Smooth muscle cell (in vitro differentiated cells): ENCODE results near the gene CHKB. TPM values are rescaled to one million over a fixed set of nuclear protein-coding genes. Genes with fewer than 3 reads are reported as not detected.

Source experiments
- DNase-seq: peaks from one replicate; lab custom pipeline; 2025; ENCODE audit not compliant: unreplicated experiment; lab: John Stamatoyannopoulos, UW
- H2AFZ ChIP-seq: fragments of 200-600 bp; sonication (generic); 2 replicates; pipeline ENCODE4 v1.6.0; 2016; ENCODE audit warnings: antibody characterized with exemption, low read depth, mild to moderate bottlenecking
- H3F3A ChIP-seq: fragments of 200-600 bp; sonication (generic); 2 replicates; pipeline ENCODE4 v1.6.0; 2017; ENCODE audit warnings: antibody characterized with exemption, low read depth
- H3K27ac ChIP-seq: fragments of 200-600 bp; sonication (generic); 2 replicates; pipeline ENCODE4 v1.5.1; 2016; ENCODE audit warnings: low read depth, mild to moderate bottlenecking
- H3K27me3 ChIP-seq: fragments of 200-600 bp; sonication (generic); 2 replicates; pipeline ENCODE4 v1.6.1; 2016; ENCODE audit warnings: low read depth, mild to moderate bottlenecking
- H3K36me3 ChIP-seq: fragments of 200-600 bp; sonication (generic); 2 replicates; pipeline ENCODE4 v1.5.1; 2016; ENCODE audit warnings: low read depth
- H3K4me1 ChIP-seq: fragments of 200-600 bp; sonication (generic); 2 replicates; pipeline ENCODE4 v1.5.1; 2016; ENCODE audit warnings: low read depth
- H3K4me2 ChIP-seq: fragments of 200-600 bp; sonication (generic); 2 replicates; pipeline ENCODE4 v1.6.0; 2016; ENCODE audit warnings: mild to moderate bottlenecking
- H3K4me3 ChIP-seq: fragments of 200-600 bp; sonication (generic); 2 replicates; pipeline ENCODE4 v1.5.1; 2016; ENCODE audit warnings: mild to moderate bottlenecking
- H3K79me2 ChIP-seq: fragments of 200-600 bp; sonication (generic); 2 replicates; pipeline ENCODE4 v1.6.0; 2016; ENCODE audit warnings: low read depth, mild to moderate bottlenecking
- H3K9ac ChIP-seq: fragments of 200-600 bp; sonication (generic); 2 replicates; pipeline ENCODE4 v1.6.0; 2016; ENCODE audit warnings: low read depth
- H3K9me3 ChIP-seq: fragments of 200-600 bp; sonication (generic); replicated peaks from 2 replicates; pipeline ENCODE4 v1.5.1; 2016; ENCODE audit warnings: low read depth
- H4K20me1 ChIP-seq: fragments of 200-600 bp; sonication (generic); 2 replicates; pipeline ENCODE4 v1.6.0; 2016; ENCODE audit warnings: low read depth
- CTCF ChIP-seq: fragments of 200-600 bp; sonication (generic); IDR thresholded peaks from 2 replicates; pipeline ENCODE4 v1.5.1; 2017; ENCODE audit warnings: borderline replicate concordance, mild to moderate bottlenecking, antibody characterized with exemption; ENCODE audit not compliant: insufficient read depth, poor library complexity, severe bottlenecking
- WGBS: methylation state at CpG from one replicate; pipeline ENCODE4 v1.1.7; 2016; ENCODE audit warnings: low lambda C conversion rate; 5-methylcytosine and 5-hydroxymethylcytosine counted together
- polyA plus RNA-seq: library from polyadenylated mRNA; unstranded; fragments of >200 nt; fragmentation: Nextera tagmentation; extraction: Ambion mirVana; gene quantifications from 2 replicates; pipeline ENCODE4 v1.2.1, GENCODE V29; 2016
- total RNA-seq: library from RNA; depleted of rRNA; stranded (reverse); fragments of >200 nt; gene quantifications from 2 replicates; pipeline ENCODE4 v1.2.3, GENCODE V29; 2014

CHKB gene
- total and polyA plus RNA-seq, 2 experiments from 2014 or later, result 35.2 to 62.8 TPM

GRCh38 chr22:50597097-50597496 is 14.4 kb upstream of the CHKB start:
- H3K27me3 ChIP-seq, result peaks cover 22% of the 10 kb centered on the region
- no peak overlapping the region for H3K9ac ChIP-seq
- no peaks in the 10 kb centered on the region for H3K36me3 ChIP-seq
- no peaks in the 10 kb centered on the region for H4K20me1 ChIP-seq
- no peak overlapping the region for H3K4me2 ChIP-seq
- H3K27ac ChIP-seq, result no peak overlapping the region
- 88% methylated on average over 5 of the region's 5 CpGs for WGBS
- H2AFZ ChIP-seq, result no peak overlapping the region
- H3K79me2 ChIP-seq, result no peaks in the 10 kb centered on the region
- no peak overlapping the region for H3K4me3 ChIP-seq
- H3K9me3 ChIP-seq, result no peaks in the 10 kb centered on the region
- no peak for DNase-seq
- H3F3A ChIP-seq, result no peaks in the 10 kb centered on the region
- peaks cover 5% of the 10 kb centered on the region for H3K4me1 ChIP-seq
- no peak for TF ChIP-seq CTCF

- H3K9me3 ChIP-seq, result no peaks in the 10 kb centered on the region
- H3K4me2 ChIP-seq, result no peak overlapping the region
- H3K4me3 ChIP-seq, result no peak overlapping the region
- H3K9ac ChIP-seq, result no peak overlapping the region
- H3K27ac ChIP-seq, result no peak overlapping the region
- H3K36me3 ChIP-seq, result no peaks in the 10 kb centered on the region
- H4K20me1 ChIP-seq, result no peaks in the 10 kb centered on the region
- H3K4me1 ChIP-seq, result no peaks in the 10 kb centered on the region
- 72% methylated on average over 3 of the region's 3 CpGs for WGBS
- no peak for DNase-seq
- TF ChIP-seq CTCF, result no peak
- peaks cover 9% of the 10 kb centered on the region for H3K27me3 ChIP-seq
- no peak overlapping the region for H2AFZ ChIP-seq
- no peaks in the 10 kb centered on the region for H3F3A ChIP-seq
- no peaks in the 10 kb centered on the region for H3K79me2 ChIP-seq
Measured at GRCh38 chr22:50595189-50595588, 12.5 kb upstream of the CHKB start.

GRCh38 chr22:50587407-50587806 is 4.8 kb upstream of the CHKB start:
- DNase-seq, result no peak

More at GRCh38 chr22:50587407-50587806, 4.8 kb upstream of the CHKB start:
- H3K9ac ChIP-seq, result no peak overlapping the region
- H3K79me2 ChIP-seq, result peaks cover 4% of the 10 kb centered on the region
- no peak overlapping the region for H2AFZ ChIP-seq
- no peak for TF ChIP-seq CTCF
- no peaks in the 10 kb centered on the region for H3F3A ChIP-seq
- no peak overlapping the region for H3K27ac ChIP-seq
- no peaks in the 10 kb centered on the region for H3K9me3 ChIP-seq
- H3K27me3 ChIP-seq, result peaks cover 7% of the 10 kb centered on the region
- no peaks in the 10 kb centered on the region for H3K4me1 ChIP-seq
- H4K20me1 ChIP-seq, result no peaks in the 10 kb centered on the region
- 88% methylated on average over 5 of the region's 5 CpGs for WGBS
- no peaks in the 10 kb centered on the region for H3K36me3 ChIP-seq
- H3K4me3 ChIP-seq, result no peak overlapping the region
- H3K4me2 ChIP-seq, result no peak overlapping the region
